GM19193 (cell line): ENCODE measurements around the gene TAF11L5.
"Not testable (repeated sequence)": the region's sequence is repeated elsewhere in the genome, so short reads cannot be mapped to it uniquely, and the experiment has no call there.

ENCODE experiments used
- POLR2A ChIP-seq: IDR thresholded peaks from 4 replicates; pipeline ENCODE4 v1.6.1; 2011; ENCODE audit not compliant: insufficient read depth, insufficient read length; ENCODE audit errors: extremely low read depth

Gene TAF11L5

GRCh38 chr5:17524935-17525334, at the start of gene TAF11L5:
Gene TAF11L5, plus strand, starts transcription at chr5:17525235.
- TF ChIP-seq POLR2A: not testable (repeated sequence)

GRCh38 chr5:17477043-17477442, 48.0 kb upstream of the TAF11L5 start:
- no peak for TF ChIP-seq POLR2A

- no peak for TF ChIP-seq POLR2A
These were observed 47.3 kb upstream of the TAF11L5 start for GRCh38 chr5:17477573-17478265.

- TF ChIP-seq POLR2A: no peak
These were observed 43.7 kb upstream of the TAF11L5 start for GRCh38 chr5:17481378-17481777.

GRCh38 chr5:17482790-17483189, 42.2 kb upstream of the TAF11L5 start:
- TF ChIP-seq POLR2A: no peak

- TF ChIP-seq POLR2A: no peak
These were observed 37.9 kb upstream of the TAF11L5 start for GRCh38 chr5:17487174-17487512.

GRCh38 chr5:17492770-17493169, 32.3 kb upstream of the TAF11L5 start:
- no peak for TF ChIP-seq POLR2A

GRCh38 chr5:17497446-17497845, 27.6 kb upstream of the TAF11L5 start:
- no peak for TF ChIP-seq POLR2A

- TF ChIP-seq POLR2A: not testable (repeated sequence)
These were observed 27.1 kb upstream of the TAF11L5 start, which contains the start of gene TAF11L2 for GRCh38 chr5:17497931-17498330. Gene TAF11L2, plus strand, starts transcription at chr5:17498231.

GRCh38 chr5:17511775-17512325, 13.2 kb upstream of the TAF11L5 start:
- no peak for TF ChIP-seq POLR2A

GRCh38 chr5:17518067-17518466, 7.0 kb upstream of the TAF11L5 start, which contains the start of gene TAF11L3:
Gene TAF11L3, plus strand, starts transcription at chr5:17518367.
- not testable (repeated sequence) for TF ChIP-seq POLR2A

- not testable (repeated sequence) for TF ChIP-seq POLR2A
These were observed 3.5 kb upstream of the TAF11L5 start, which contains the start of gene TAF11L4 for GRCh38 chr5:17521501-17521900. Gene TAF11L4, plus strand, starts transcription at chr5:17521801.

GRCh38 chr5:17528369-17528768, 3.3 kb downstream of the TAF11L5 start, which contains the start of gene TAF11L6:
Gene TAF11L6, plus strand, starts transcription at chr5:17528669.
- not testable (repeated sequence) for TF ChIP-seq POLR2A
